ENCODE results near the gene ACTL6B. TPM values are rescaled to one million over a fixed set of nuclear protein-coding genes. Genes with fewer than 3 reads are reported as not detected.
A peak's percentile ranks its signal among the peaks of the same experiment; 100 is the strongest.
"Not testable (repeated sequence)": the region's sequence is repeated elsewhere in the genome, so short reads cannot be mapped to it uniquely, and the experiment has no call there.

Gene ACTL6B
- total RNA-seq: not detected

GRCh38 chr7:100655908-100656674, at the start of gene ACTL6B:
TSS of gene ACTL6B (minus strand) at chr7:100656448. CDS start at chr7:100656354, 94 bp downstream.
- H3K4me3 Mint-ChIP-seq: no peak within 1 kb of the TSS
- no peaks in the 10 kb centered on the region for H3K36me3 Mint-ChIP-seq
- H3K27me3 Mint-ChIP-seq: peaks cover 63% of the 10 kb centered on the region
- H3K4me1 Mint-ChIP-seq: no peaks in the 10 kb centered on the region
- DNase-seq: peak; percentile 74
- no peaks in the 10 kb centered on the region for H3K9me3 Mint-ChIP-seq
- no peak within 1 kb of the TSS for H3K27ac Mint-ChIP-seq

- Mint-ChIP-seq H3K4me3 (peak overlapping the region; percentile 97), H3K9me3 (no peaks in the 10 kb centered on the region), H3K27ac (peak overlapping the region; percentile 89), H3K4me1 (peaks cover 7% of the 10 kb centered on the region), H3K27me3 (no peaks in the 10 kb centered on the region), H3K36me3 (peaks cover 18% of the 10 kb centered on the region)
- peak; percentile 85 for DNase-seq
Measured at GRCh38 chr7:100705320-100705752, 49.1 kb upstream of the ACTL6B start.

GRCh38 chr7:100701089-100701488, 44.8 kb upstream of the ACTL6B start:
- H3K27me3 Mint-ChIP-seq, H3K9me3 Mint-ChIP-seq, DNase-seq, H3K4me3 Mint-ChIP-seq, H3K36me3 Mint-ChIP-seq, H3K27ac Mint-ChIP-seq, H3K4me1 Mint-ChIP-seq: not testable (repeated sequence)

GRCh38 chr7:100699018-100699417, 42.8 kb upstream of the ACTL6B start:
- Mint-ChIP-seq H3K4me3 (no peak overlapping the region), H3K9me3 (no peaks in the 10 kb centered on the region), H3K27ac (no peak overlapping the region)

GRCh38 chr7:100696123-100696521, 39.9 kb upstream of the ACTL6B start:
- peaks cover 12% of the 10 kb centered on the region for H3K36me3 Mint-ChIP-seq
- H3K4me3 Mint-ChIP-seq: no peak overlapping the region
- H3K27ac Mint-ChIP-seq: peak overlapping the region; percentile 83
- no peaks in the 10 kb centered on the region for H3K9me3 Mint-ChIP-seq
- no peak for DNase-seq
- no peaks in the 10 kb centered on the region for H3K27me3 Mint-ChIP-seq
- peaks cover 27% of the 10 kb centered on the region for H3K4me1 Mint-ChIP-seq

More at GRCh38 chr7:100699018-100699417, 42.8 kb upstream of the ACTL6B start:
- H3K27me3 Mint-ChIP-seq: no peaks in the 10 kb centered on the region
- no peaks in the 10 kb centered on the region for H3K36me3 Mint-ChIP-seq
- DNase-seq: no peak
- peaks cover 12% of the 10 kb centered on the region for H3K4me1 Mint-ChIP-seq

- peak within 1 kb of the TSS; percentile 96 for H3K4me3 Mint-ChIP-seq
- peaks cover 31% of the 10 kb centered on the region for H3K4me1 Mint-ChIP-seq
- no peaks in the 10 kb centered on the region for H3K27me3 Mint-ChIP-seq
- peaks cover 12% of the 10 kb centered on the region for H3K36me3 Mint-ChIP-seq
- DNase-seq: peak; percentile 75
- H3K9me3 Mint-ChIP-seq: no peaks in the 10 kb centered on the region
- peak within 1 kb of the TSS; percentile 88 for H3K27ac Mint-ChIP-seq
Measured at GRCh38 chr7:100694098-100694745, 38.0 kb upstream of the ACTL6B start, which contains the start of gene GIGYF1. TSS of gene GIGYF1 (minus strand) at chr7:100694250. CDS start at chr7:100688238, 6,012 bp downstream.

GRCh38 chr7:100693312-100694097, 37.3 kb upstream of the ACTL6B start:
- DNase-seq: no peak
- Mint-ChIP-seq H3K27me3 (no peaks in the 10 kb centered on the region), H3K4me1 (peaks cover 37% of the 10 kb centered on the region), H3K27ac (peak overlapping the region; percentile 88), H3K36me3 (peaks cover 12% of the 10 kb centered on the region), H3K9me3 (no peaks in the 10 kb centered on the region), H3K4me3 (peak overlapping the region; percentile 96)

GRCh38 chr7:100692578-100692961, 36.3 kb upstream of the ACTL6B start:
- DNase-seq: no peak
- Mint-ChIP-seq H3K4me1 (peaks cover 37% of the 10 kb centered on the region), H3K36me3 (peaks cover 12% of the 10 kb centered on the region), H3K27ac (peak overlapping the region; percentile 88), H3K27me3 (no peaks in the 10 kb centered on the region), H3K9me3 (no peaks in the 10 kb centered on the region), H3K4me3 (peak overlapping the region; percentile 96)

- Mint-ChIP-seq H3K4me1 (peaks cover 37% of the 10 kb centered on the region), H3K4me3 (peak overlapping the region; percentile 96), H3K27ac (peak overlapping the region; percentile 88), H3K36me3 (peaks cover 12% of the 10 kb centered on the region), H3K9me3 (no peaks in the 10 kb centered on the region), H3K27me3 (no peaks in the 10 kb centered on the region)
- peak; percentile 81 for DNase-seq
Measured at GRCh38 chr7:100691676-100692577, 35.7 kb upstream of the ACTL6B start.

- H3K4me1 Mint-ChIP-seq: peaks cover 25% of the 10 kb centered on the region
- H3K27ac Mint-ChIP-seq: peak overlapping the region; percentile 29
- peaks cover 12% of the 10 kb centered on the region for H3K36me3 Mint-ChIP-seq
- H3K27me3 Mint-ChIP-seq: no peaks in the 10 kb centered on the region
- no peak for DNase-seq
- H3K9me3 Mint-ChIP-seq: no peaks in the 10 kb centered on the region
- H3K4me3 Mint-ChIP-seq: no peak overlapping the region
Measured at GRCh38 chr7:100689230-100690135, 33.2 kb upstream of the ACTL6B start.

- no peaks in the 10 kb centered on the region for H3K9me3 Mint-ChIP-seq
- DNase-seq: no peak
- H3K4me1 Mint-ChIP-seq: peaks cover 25% of the 10 kb centered on the region
- H3K27me3 Mint-ChIP-seq: no peaks in the 10 kb centered on the region
- peaks cover 12% of the 10 kb centered on the region for H3K36me3 Mint-ChIP-seq
- H3K4me3 Mint-ChIP-seq: no peak overlapping the region
- H3K27ac Mint-ChIP-seq: peak overlapping the region; percentile 54
Measured at GRCh38 chr7:100688326-100688860, 32.1 kb upstream of the ACTL6B start.

- Mint-ChIP-seq H3K27me3 (no peaks in the 10 kb centered on the region), H3K27ac (peak overlapping the region; percentile 54), H3K36me3 (peaks cover 7% of the 10 kb centered on the region)
Measured at GRCh38 chr7:100687751-100688300, 31.6 kb upstream of the ACTL6B start.

GRCh38 chr7:100687261-100687660, 31.0 kb upstream of the ACTL6B start:
- H3K27me3 Mint-ChIP-seq: no peaks in the 10 kb centered on the region
- no peaks in the 10 kb centered on the region for H3K9me3 Mint-ChIP-seq
- no peak overlapping the region for H3K4me3 Mint-ChIP-seq
- H3K4me1 Mint-ChIP-seq: peaks cover 18% of the 10 kb centered on the region
- H3K36me3 Mint-ChIP-seq: peaks cover 2% of the 10 kb centered on the region
- DNase-seq: no peak
- no peak overlapping the region for H3K27ac Mint-ChIP-seq

More at GRCh38 chr7:100687751-100688300, 31.6 kb upstream of the ACTL6B start:
- Mint-ChIP-seq H3K4me1 (peaks cover 22% of the 10 kb centered on the region), H3K4me3 (no peak overlapping the region), H3K9me3 (no peaks in the 10 kb centered on the region)
- DNase-seq: no peak

All from activated naive CD8-positive, alpha-beta T cell treated with anti-CD3 and anti-CD28 coated beads for 36 hours (primary cell).